Hepatocyte (in vitro differentiated cells): ENCODE measurements around the gene SLC2A5. TPM values are rescaled to one million over a fixed set of nuclear protein-coding genes. Genes with fewer than 3 reads are reported as not detected.

ENCODE experiments used
- DNase-seq: peaks from one replicate; pipeline ENCODE4 v3.0.0-alpha.2; 2016; ENCODE audit warnings: low spot score
- H2AFZ ChIP-seq: fragments of 200-600 bp; sonication (generic); 2 replicates; pipeline ENCODE4 v1.6.0; 2016; ENCODE audit warnings: antibody characterized with exemption, mild to moderate bottlenecking
- H3K27ac ChIP-seq: fragments of 200-600 bp; sonication (generic); 2 replicates; pipeline ENCODE4 v1.5.1; 2016; ENCODE audit warnings: mild to moderate bottlenecking
- H3K27me3 ChIP-seq: fragments of 200-600 bp; sonication (generic); 2 replicates; pipeline ENCODE4 v1.6.1; 2016
- H3K36me3 ChIP-seq: fragments of 200-600 bp; sonication (generic); replicated peaks from 2 replicates; pipeline ENCODE4 v1.5.1; 2016; ENCODE audit warnings: low read depth; ENCODE audit not compliant: insufficient read depth
- H3K4me1 ChIP-seq: fragments of 200-600 bp; sonication (generic); 2 replicates; pipeline ENCODE4 v1.5.1; 2016; ENCODE audit warnings: mild to moderate bottlenecking, moderate library complexity; ENCODE audit not compliant: insufficient read depth
- H3K4me2 ChIP-seq: fragments of 200-600 bp; sonication (generic); 2 replicates; pipeline ENCODE4 v1.6.0; 2016
- H3K4me3 ChIP-seq: fragments of 200-600 bp; sonication (generic); 2 replicates; pipeline ENCODE4 v1.5.1; 2016; ENCODE audit warnings: mild to moderate bottlenecking
- H3K79me2 ChIP-seq: fragments of 200-600 bp; sonication (generic); 2 replicates; pipeline ENCODE4 v1.6.0; 2017; ENCODE audit warnings: mild to moderate bottlenecking
- H3K9me2 ChIP-seq: fragments of 200-600 bp; sonication (generic); replicated peaks from 2 replicates; pipeline ENCODE4 v1.6.0; 2017; ENCODE audit warnings: mild to moderate bottlenecking; ENCODE audit not compliant: insufficient read depth
- H3K9me3 ChIP-seq: fragments of 200-600 bp; sonication (generic); 2 replicates; pipeline ENCODE4 v1.5.1; 2016; ENCODE audit warnings: low read depth, mild to moderate bottlenecking
- H4K20me1 ChIP-seq: fragments of 200-600 bp; sonication (generic); 2 replicates; pipeline ENCODE4 v1.6.0; 2016; ENCODE audit warnings: mild to moderate bottlenecking; ENCODE audit not compliant: insufficient read depth, poor library complexity, severe bottlenecking
- CTCF ChIP-seq: fragments of 200-600 bp; sonication (generic); IDR thresholded peaks from 2 replicates; pipeline ENCODE4 v1.5.1; 2016; ENCODE audit warnings: antibody characterized with exemption, mild to moderate bottlenecking; ENCODE audit not compliant: poor library complexity
- EZH2 ChIP-seq: fragments of 200-600 bp; sonication (generic); IDR thresholded peaks from 2 replicates; pipeline ENCODE4 v1.6.1; 2016; ENCODE audit warnings: antibody characterized with exemption, mild to moderate bottlenecking, borderline replicate concordance
- EZH2phosphoT487 ChIP-seq: fragments of 200-600 bp; sonication (generic); IDR thresholded peaks from one replicate; pipeline ENCODE4 v1.6.1; 2018; ENCODE audit warnings: antibody characterized with exemption, mild to moderate bottlenecking, low read depth, moderate library complexity; ENCODE audit not compliant: unreplicated experiment, severe bottlenecking
- WGBS: methylation state at CpG from one replicate; pipeline ENCODE4 v1.1.6; 2016; ENCODE audit warnings: low lambda C conversion rate; ENCODE audit errors: missing lambda C conversion rate; 5-methylcytosine and 5-hydroxymethylcytosine counted together
- polyA plus RNA-seq: library from polyadenylated mRNA; unstranded; fragments of >200 nt; fragmentation: Nextera tagmentation; extraction: Ambion mirVana; gene quantifications from 2 replicates; pipeline ENCODE4 v1.2.1, GENCODE V29; 2016
- total RNA-seq: library from RNA; depleted of rRNA; stranded (reverse); fragments of >200 nt; gene quantifications from 2 replicates; pipeline ENCODE4 v1.2.3, GENCODE V29; 2014

Gene SLC2A5
- total and polyA plus RNA-seq, 2 experiments from 2014 or later, result 7.2 to 8.2 TPM

DNA sequence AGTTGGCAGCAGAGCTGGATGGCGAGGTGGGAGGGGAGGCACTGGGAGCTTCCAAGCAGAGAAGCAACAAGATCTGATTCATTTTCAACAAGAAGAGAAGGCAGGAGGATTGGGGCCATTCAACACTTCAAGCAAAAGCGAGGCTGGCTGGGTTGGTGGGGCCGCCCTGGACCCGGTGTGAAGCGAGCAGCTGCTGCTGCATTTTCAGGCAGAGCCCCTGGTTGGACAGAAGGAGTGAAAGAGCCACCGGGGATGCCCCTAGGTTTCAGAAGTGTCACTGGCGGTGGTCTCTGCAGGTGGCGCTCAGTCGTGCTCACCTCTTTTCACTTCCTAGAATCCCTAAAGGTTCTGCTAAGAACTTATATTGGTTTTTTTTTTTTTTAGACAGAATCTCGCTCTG, 61.2 kb downstream of the SLC2A5 start:
- H3K27me3 ChIP-seq, result no peaks in the 10 kb centered on the region
- no peak overlapping the region for H3K4me2 ChIP-seq
- H3K36me3 ChIP-seq, result no peaks in the 10 kb centered on the region
- no peaks in the 10 kb centered on the region for H3K9me2 ChIP-seq
- peaks cover 3% of the 10 kb centered on the region for H3K4me1 ChIP-seq
- no peak for DNase-seq
- WGBS, result 94% methylated on average over 10 of the region's 10 CpGs
- H3K4me3 ChIP-seq, result no peak overlapping the region
- H4K20me1 ChIP-seq, result no peaks in the 10 kb centered on the region
- H3K9me3 ChIP-seq, result no peaks in the 10 kb centered on the region
- no peak overlapping the region for H3K27ac ChIP-seq
- TF ChIP-seq EZH2 (no peak), CTCF (no peak), EZH2phosphoT487 (no peak)
- H3K79me2 ChIP-seq, result no peaks in the 10 kb centered on the region
- H2AFZ ChIP-seq, result no peak overlapping the region

DNA sequence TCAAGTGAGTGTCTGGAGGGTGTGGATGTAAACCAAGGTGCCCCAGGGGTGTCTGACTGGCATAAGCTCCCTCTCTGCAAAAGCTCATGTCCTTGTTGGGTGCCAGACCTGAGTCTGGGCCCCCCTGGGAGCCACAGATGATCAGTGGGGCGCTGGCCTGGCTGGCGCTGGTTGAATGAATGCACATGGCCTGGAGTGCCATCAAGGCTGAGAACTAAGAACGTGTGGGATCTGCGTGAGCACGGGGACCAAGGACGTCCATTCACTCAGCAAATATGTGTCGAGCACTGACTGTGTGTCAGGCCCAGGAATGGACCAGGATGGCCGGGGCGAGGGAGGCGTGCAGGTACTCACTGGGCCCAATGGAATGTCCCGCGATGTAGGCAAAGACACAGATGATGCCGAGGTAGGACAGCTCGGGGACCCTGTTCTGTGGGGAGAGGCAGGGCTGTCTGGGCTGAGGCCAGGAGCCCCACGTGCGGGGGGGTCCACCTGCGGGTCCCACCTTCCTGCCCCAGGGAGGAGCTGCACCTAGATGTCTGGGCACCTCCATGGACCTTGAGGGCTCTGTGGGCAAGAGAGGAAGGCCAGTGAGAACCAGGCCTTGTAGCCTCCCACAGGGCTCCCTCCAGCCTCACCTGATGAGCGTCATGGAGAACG, 62.3 kb downstream of the SLC2A5 start:
- H3K4me2 ChIP-seq, result no peak overlapping the region
- H3K36me3 ChIP-seq, result no peaks in the 10 kb centered on the region
- no peak overlapping the region for H3K4me3 ChIP-seq
- no peaks in the 10 kb centered on the region for H4K20me1 ChIP-seq
- 93% methylated on average over 19 of the region's 19 CpGs for WGBS
- H2AFZ ChIP-seq, result no peak overlapping the region
- no peaks in the 10 kb centered on the region for H3K9me2 ChIP-seq
- H3K27me3 ChIP-seq, result no peaks in the 10 kb centered on the region
- H3K27ac ChIP-seq, result no peak overlapping the region
- DNase-seq, result no peak
- no peaks in the 10 kb centered on the region for H3K9me3 ChIP-seq
- TF ChIP-seq EZH2phosphoT487 (no peak), EZH2 (no peak), CTCF (no peak)
- H3K79me2 ChIP-seq, result no peaks in the 10 kb centered on the region
- peaks cover 12% of the 10 kb centered on the region for H3K4me1 ChIP-seq

GRCh38 chr1:9005395-9005708, 64.1 kb downstream of the SLC2A5 start:
- Histone ChIP-seq H3K4me3 (no peak overlapping the region), H3K4me2 (no peak overlapping the region), H2AFZ (no peak overlapping the region)

More at GRCh38 chr1:9005395-9005708, 64.1 kb downstream of the SLC2A5 start:
- WGBS, result 59% methylated on average over 8 of the region's 8 CpGs
- H3K9me3 ChIP-seq, result no peaks in the 10 kb centered on the region
- H3K27me3 ChIP-seq, result no peaks in the 10 kb centered on the region
- H3K79me2 ChIP-seq, result no peaks in the 10 kb centered on the region
- TF ChIP-seq CTCF, result no peak
- no peaks in the 10 kb centered on the region for H3K36me3 ChIP-seq
- H4K20me1 ChIP-seq, result no peaks in the 10 kb centered on the region
- no peak for DNase-seq
- H3K4me1 ChIP-seq, result peaks cover 21% of the 10 kb centered on the region
- H3K9me2 ChIP-seq, result no peaks in the 10 kb centered on the region
- no peak overlapping the region for H3K27ac ChIP-seq
